ENCODE measurements around the gene CISTR.

- TF ChIP-seq, protein P1, sequence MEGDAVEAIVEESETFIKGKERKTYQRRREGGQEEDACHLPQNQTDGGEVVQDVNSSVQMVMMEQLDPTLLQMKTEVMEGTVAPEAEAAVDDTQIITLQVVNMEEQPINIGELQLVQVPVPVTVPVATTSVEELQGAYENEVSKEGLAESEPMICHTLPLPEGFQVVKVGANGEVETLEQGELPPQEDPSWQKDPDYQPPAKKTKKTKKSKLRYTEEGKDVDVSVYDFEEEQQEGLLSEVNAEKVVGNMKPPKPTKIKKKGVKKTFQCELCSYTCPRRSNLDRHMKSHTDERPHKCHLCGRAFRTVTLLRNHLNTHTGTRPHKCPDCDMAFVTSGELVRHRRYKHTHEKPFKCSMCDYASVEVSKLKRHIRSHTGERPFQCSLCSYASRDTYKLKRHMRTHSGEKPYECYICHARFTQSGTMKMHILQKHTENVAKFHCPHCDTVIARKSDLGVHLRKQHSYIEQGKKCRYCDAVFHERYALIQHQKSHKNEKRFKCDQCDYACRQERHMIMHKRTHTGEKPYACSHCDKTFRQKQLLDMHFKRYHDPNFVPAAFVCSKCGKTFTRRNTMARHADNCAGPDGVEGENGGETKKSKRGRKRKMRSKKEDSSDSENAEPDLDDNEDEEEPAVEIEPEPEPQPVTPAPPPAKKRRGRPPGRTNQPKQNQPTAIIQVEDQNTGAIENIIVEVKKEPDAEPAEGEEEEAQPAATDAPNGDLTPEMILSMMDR (IDR thresholded peaks at IDR 0.05; ENCODE audit: low read depth, low read length, poor library complexity, severe bottlenecking), result no peak
- TF ChIP-seq EZH2phosphoT487 (IDR thresholded peaks at IDR 0.05; ENCODE audit: borderline replicate concordance, low read length), result no peak
Measured at GRCh38 chr12:53729644-53730043, 22.1 kb downstream of the CISTR start.

Data from DOHH2 (cell line).